IPS-20b (cell line): Measurements from ENCODE around the gene CDK6.

ENCODE experiments used
- H3K27ac ChIP-seq: one replicate; pipeline ENCODE4 v1.5.1; 2013; ENCODE audit warnings: low read length
- H3K27me3 ChIP-seq: 2 replicates; pipeline ENCODE4 v1.6.1; 2013; ENCODE audit warnings: mild to moderate bottlenecking, low read length, inconsistent platforms; ENCODE audit not compliant: insufficient read depth
- H3K36me3 ChIP-seq: 2 replicates; pipeline ENCODE4 v1.6.1; 2013; ENCODE audit warnings: low read depth, mild to moderate bottlenecking, inconsistent platforms, low read length, moderate library complexity; ENCODE audit not compliant: insufficient read depth
- H3K4me1 ChIP-seq: 2 replicates; pipeline ENCODE4 v1.6.1; 2013; ENCODE audit warnings: mild to moderate bottlenecking, control low read depth, inconsistent platforms, low read length, moderate library complexity; ENCODE audit not compliant: insufficient read depth
- H3K4me3 ChIP-seq: 2 replicates; pipeline ENCODE4 v1.5.1; 2013; ENCODE audit warnings: mild to moderate bottlenecking, low read length, inconsistent platforms
- H3K9ac ChIP-seq: 2 replicates; pipeline ENCODE4 v1.6.1; 2013; ENCODE audit warnings: low read depth, mild to moderate bottlenecking, inconsistent platforms, low read length, moderate library complexity
- H3K9me3 ChIP-seq: 2 replicates; pipeline ENCODE4 v1.6.1; 2013; ENCODE audit warnings: mild to moderate bottlenecking, low read depth, low read length, inconsistent platforms; ENCODE audit not compliant: insufficient read depth

The CDK6 gene

GRCh38 chr7:92658671-92659070 lies 177.7 kb downstream of the CDK6 start:
- no peaks in the 10 kb centered on the region for H3K27me3 ChIP-seq
- H3K36me3 ChIP-seq, result no peaks in the 10 kb centered on the region
- H3K27ac ChIP-seq, result no peak overlapping the region
- H3K9me3 ChIP-seq, result no peaks in the 10 kb centered on the region
- no peak overlapping the region for H3K4me3 ChIP-seq
- no peak overlapping the region for H3K9ac ChIP-seq
- H3K4me1 ChIP-seq, result no peaks in the 10 kb centered on the region

GRCh38 chr7:92657391-92657790 lies 179.0 kb downstream of the CDK6 start:
- Histone ChIP-seq H3K9me3 (no peaks in the 10 kb centered on the region), H3K9ac (no peak overlapping the region), H3K27me3 (no peaks in the 10 kb centered on the region), H3K4me1 (no peaks in the 10 kb centered on the region), H3K36me3 (no peaks in the 10 kb centered on the region), H3K4me3 (no peak overlapping the region), H3K27ac (no peak overlapping the region)

GRCh38 chr7:92656121-92656520 lies 180.3 kb downstream of the CDK6 start:
- no peaks in the 10 kb centered on the region for H3K36me3 ChIP-seq

GRCh38 chr7:92655346-92655884 lies 181.0 kb downstream of the CDK6 start:
- no peak overlapping the region for H3K9ac ChIP-seq

More at GRCh38 chr7:92656121-92656520, 180.3 kb downstream of the CDK6 start:
- Histone ChIP-seq H3K9ac (no peak overlapping the region), H3K4me3 (no peak overlapping the region), H3K27me3 (no peaks in the 10 kb centered on the region), H3K9me3 (no peaks in the 10 kb centered on the region), H3K27ac (no peak overlapping the region), H3K4me1 (no peaks in the 10 kb centered on the region)

GRCh38 chr7:92653136-92653535 lies 183.2 kb downstream of the CDK6 start:
- no peaks in the 10 kb centered on the region for H3K36me3 ChIP-seq
- H3K27ac ChIP-seq, result no peak overlapping the region
- H3K27me3 ChIP-seq, result no peaks in the 10 kb centered on the region
- H3K9ac ChIP-seq, result no peak overlapping the region
- no peak overlapping the region for H3K4me3 ChIP-seq
- H3K4me1 ChIP-seq, result no peaks in the 10 kb centered on the region
- H3K9me3 ChIP-seq, result no peaks in the 10 kb centered on the region

More at GRCh38 chr7:92655346-92655884, 181.0 kb downstream of the CDK6 start:
- Histone ChIP-seq H3K27ac (no peak overlapping the region), H3K36me3 (no peaks in the 10 kb centered on the region), H3K27me3 (no peaks in the 10 kb centered on the region), H3K9me3 (no peaks in the 10 kb centered on the region), H3K4me3 (no peak overlapping the region), H3K4me1 (no peaks in the 10 kb centered on the region)

GRCh38 chr7:92652536-92652935 lies 183.8 kb downstream of the CDK6 start:
- Histone ChIP-seq H3K9ac (no peak overlapping the region), H3K36me3 (no peaks in the 10 kb centered on the region), H3K27me3 (no peaks in the 10 kb centered on the region), H3K4me3 (no peak overlapping the region), H3K27ac (no peak overlapping the region), H3K4me1 (no peaks in the 10 kb centered on the region), H3K9me3 (no peaks in the 10 kb centered on the region)

GRCh38 chr7:92650391-92650790 lies 186.0 kb downstream of the CDK6 start:
- H3K36me3 ChIP-seq, result no peaks in the 10 kb centered on the region
- H3K27me3 ChIP-seq, result no peaks in the 10 kb centered on the region
- H3K9ac ChIP-seq, result no peak overlapping the region
- H3K4me3 ChIP-seq, result no peak overlapping the region
- no peaks in the 10 kb centered on the region for H3K9me3 ChIP-seq
- H3K4me1 ChIP-seq, result no peaks in the 10 kb centered on the region
- H3K27ac ChIP-seq, result no peak overlapping the region

- no peaks in the 10 kb centered on the region for H3K27me3 ChIP-seq
- no peaks in the 10 kb centered on the region for H3K36me3 ChIP-seq
- no peaks in the 10 kb centered on the region for H3K4me1 ChIP-seq
- no peak overlapping the region for H3K4me3 ChIP-seq
- H3K9me3 ChIP-seq, result no peaks in the 10 kb centered on the region
- no peak overlapping the region for H3K9ac ChIP-seq
- no peak overlapping the region for H3K27ac ChIP-seq
These were observed 188.3 kb downstream of the CDK6 start for GRCh38 chr7:92648067-92648466.

- Histone ChIP-seq H3K9ac (no peak overlapping the region), H3K36me3 (no peaks in the 10 kb centered on the region), H3K9me3 (no peaks in the 10 kb centered on the region), H3K27ac (no peak overlapping the region), H3K4me1 (no peaks in the 10 kb centered on the region), H3K4me3 (no peak overlapping the region), H3K27me3 (no peaks in the 10 kb centered on the region)
These were observed 188.7 kb downstream of the CDK6 start for GRCh38 chr7:92647652-92648051.

- no peak overlapping the region for H3K27ac ChIP-seq
- no peaks in the 10 kb centered on the region for H3K4me1 ChIP-seq
- no peaks in the 10 kb centered on the region for H3K36me3 ChIP-seq
These were observed 189.3 kb downstream of the CDK6 start for GRCh38 chr7:92647011-92647625.

GRCh38 chr7:92645114-92646061 lies 191.0 kb downstream of the CDK6 start:
- H3K9ac ChIP-seq, result no peak overlapping the region
- H3K27me3 ChIP-seq, result no peaks in the 10 kb centered on the region
- no peaks in the 10 kb centered on the region for H3K4me1 ChIP-seq
- H3K4me3 ChIP-seq, result no peak overlapping the region
- no peak overlapping the region for H3K27ac ChIP-seq
- H3K36me3 ChIP-seq, result no peaks in the 10 kb centered on the region
- no peaks in the 10 kb centered on the region for H3K9me3 ChIP-seq

More at GRCh38 chr7:92647011-92647625, 189.3 kb downstream of the CDK6 start:
- no peak overlapping the region for H3K4me3 ChIP-seq
- H3K9me3 ChIP-seq, result no peaks in the 10 kb centered on the region
- H3K27me3 ChIP-seq, result no peaks in the 10 kb centered on the region
- no peak overlapping the region for H3K9ac ChIP-seq
